DLD1 (cell line): ENCODE measurements around the gene C10orf88.
"Not testable (repeated sequence)": the region's sequence is repeated elsewhere in the genome, so short reads cannot be mapped to it uniquely, and the experiment has no call there.

ENCODE experiments used
- in situ Hi-C: cut with HindIII; loops from 2 replicates; pipeline ENCODE4 v1.10.0; 2017; ENCODE audit warnings: low sequenced_read_pairs

Gene C10orf88

GRCh38 chr10:122962405-122962804 is 8.4 kb upstream of the C10orf88 start:
- in situ Hi-C loops = no loop called here

GRCh38 chr10:122957474-122957873 is 3.4 kb upstream of the C10orf88 start:
- in situ Hi-C loops = no loop called here

GRCh38 chr10:122955892-122956291 is 1.9 kb upstream of the C10orf88 start:
- in situ Hi-C loops = no loop called here

- in situ Hi-C loops = no loop called here
Observed at GRCh38 chr10:122954731-122955050, 664 bp upstream of the C10orf88 start.

GRCh38 chr10:122949296-122949695 is 4.7 kb downstream of the C10orf88 start:
- in situ Hi-C loops = no loop called here

GRCh38 chr10:122939856-122940543 is 14.0 kb downstream of the C10orf88 start:
- in situ Hi-C loops = no loop called here

GRCh38 chr10:122939133-122939855 is 14.7 kb downstream of the C10orf88 start:
- in situ Hi-C loops = no loop called here

- in situ Hi-C loops = no loop called here
Observed at GRCh38 chr10:122931088-122931906, 22.7 kb downstream of the C10orf88 start.

GRCh38 chr10:122930140-122930539 is 23.9 kb downstream of the C10orf88 start:
- in situ Hi-C loops = no loop called here

GRCh38 chr10:122915700-122916099 is 38.3 kb downstream of the C10orf88 start:
- in situ Hi-C loops = no loop called here

- in situ Hi-C loops = no loop called here
Observed at GRCh38 chr10:122911889-122912484, 42.0 kb downstream of the C10orf88 start.

- in situ Hi-C loops = no loop called here
Observed at GRCh38 chr10:122910310-122910709, 43.7 kb downstream of the C10orf88 start, which contains the start of gene FAM24A. FAM24A (plus strand) TSS chr10:122910610; CDS start chr10:122911635, 1,025 bp downstream.

- in situ Hi-C loops = not testable (repeated sequence)
Observed at GRCh38 chr10:122903861-122904260, 50.2 kb downstream of the C10orf88 start.

GRCh38 chr10:122894261-122894944 is 59.6 kb downstream of the C10orf88 start:
- in situ Hi-C loops = no loop called here

- in situ Hi-C loops = no loop called here
Observed at GRCh38 chr10:122884166-122884565, 69.9 kb downstream of the C10orf88 start.

GRCh38 chr10:122882766-122883165 is 71.3 kb downstream of the C10orf88 start:
- in situ Hi-C loops = no loop called here
